IPS DF 19.7 (cell line): ENCODE results near the gene MRTFA.
"Not testable (repeated sequence)": the region's sequence is repeated elsewhere in the genome, so short reads cannot be mapped to it uniquely, and the experiment has no call there.

Experiments
- DNase-seq: peaks from one replicate; pipeline ENCODE4 v3.0.0-alpha.2; 2013; ENCODE audit warnings: low read depth, low spot score

MRTFA gene

DNA sequence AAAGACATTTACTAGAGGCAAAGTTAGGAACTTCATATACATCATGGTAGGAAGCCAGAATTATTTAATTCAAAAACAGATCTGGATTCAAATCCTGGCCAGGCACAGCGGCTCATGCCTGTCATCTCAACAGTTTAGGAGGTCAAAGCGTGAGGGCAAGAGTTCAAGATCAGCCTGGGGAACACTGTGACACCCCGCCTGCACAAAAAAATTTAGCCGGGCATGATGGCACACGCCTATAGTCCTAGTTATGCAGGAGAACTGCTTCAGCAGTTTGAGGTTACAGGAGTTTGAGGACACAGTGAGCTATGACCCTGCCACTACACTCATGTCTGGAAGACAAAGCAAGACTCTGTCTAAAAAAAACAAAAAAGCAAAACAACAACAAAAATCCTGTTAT, 8.9 kb downstream of the MRTFA start:
- no peak for DNase-seq

DNA sequence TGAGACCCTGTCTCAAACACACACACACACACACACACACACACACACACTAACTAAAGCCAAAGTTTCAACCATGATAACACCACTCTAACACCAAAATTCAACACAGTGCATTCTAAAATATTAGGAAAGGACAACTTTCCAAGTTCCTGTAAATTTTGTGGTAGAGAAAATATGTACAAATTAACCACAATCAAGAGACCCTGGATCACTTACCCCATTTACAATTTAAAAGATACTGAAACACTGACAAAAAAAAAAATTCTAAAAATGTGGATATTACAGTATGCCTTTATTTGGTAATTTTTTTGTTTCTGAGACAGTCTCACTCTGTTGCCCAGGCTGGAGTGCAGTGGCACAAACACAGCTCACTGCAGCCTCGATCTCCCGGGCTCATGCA, 9.7 kb downstream of the MRTFA start:
- no peak for DNase-seq

DNA sequence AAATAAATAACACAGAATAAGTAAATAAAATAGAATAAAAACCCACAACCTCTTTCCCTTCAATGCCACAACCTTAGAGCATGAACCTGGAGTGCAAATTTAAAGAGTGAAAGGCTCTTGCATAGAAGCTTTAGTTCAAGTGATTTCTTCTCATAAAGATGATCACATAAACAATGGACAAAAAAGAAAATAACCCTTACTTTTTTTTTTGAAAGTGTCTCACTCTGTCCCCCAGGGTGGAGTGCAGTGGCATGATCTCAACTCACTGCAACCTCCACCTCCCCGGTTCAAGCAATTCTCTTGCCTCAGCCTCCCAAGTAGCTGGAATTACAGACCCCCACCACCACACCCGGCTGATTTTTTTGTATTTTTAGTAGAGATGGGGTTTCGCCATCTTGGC, 10.7 kb downstream of the MRTFA start:
- not testable (repeated sequence) for DNase-seq

DNA sequence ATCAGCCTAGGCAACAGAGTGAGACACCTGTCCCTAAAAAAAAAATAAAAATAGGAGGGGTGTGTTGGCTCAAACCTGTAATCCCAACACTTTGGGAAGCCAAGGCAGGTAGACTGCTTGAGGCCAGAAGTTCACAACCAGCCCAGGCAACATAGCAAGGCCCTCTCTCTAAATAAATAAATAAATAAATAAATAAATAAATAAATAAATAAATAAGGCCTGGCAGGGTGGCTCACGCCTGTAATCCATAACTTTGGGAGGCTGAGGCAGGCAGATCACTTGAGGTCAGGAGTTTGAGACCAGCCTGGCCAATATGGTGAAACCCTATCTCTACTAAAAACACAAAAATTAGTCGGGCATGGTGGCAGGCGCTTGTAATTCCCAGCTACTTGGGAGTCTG, 11.2 kb downstream of the MRTFA start:
- not testable (repeated sequence) for DNase-seq

DNA sequence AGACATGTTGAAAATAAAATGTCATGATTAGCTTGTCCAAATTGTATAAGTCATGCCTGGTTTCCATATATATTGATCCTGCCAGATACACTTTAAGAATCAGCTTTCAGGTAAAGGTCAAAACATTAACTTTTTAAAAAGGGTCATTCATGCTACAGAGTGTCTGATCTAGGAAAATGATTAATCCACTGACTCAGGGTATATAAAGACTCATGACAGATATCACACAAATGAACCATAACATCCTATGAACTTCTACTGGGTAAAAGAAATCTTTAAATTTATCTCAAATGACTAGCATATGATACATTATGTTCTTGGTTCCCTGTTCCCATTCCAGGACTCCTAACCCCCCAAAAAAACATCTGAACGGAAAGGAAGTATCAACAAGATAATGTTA, 11.7 kb downstream of the MRTFA start:
- DNase-seq: no peak

- no peak for DNase-seq
These were observed 15.0 kb downstream of the MRTFA start for GRCh38 chr22:40621309-40622151.

- no peak for DNase-seq
These were observed 16.0 kb downstream of the MRTFA start for GRCh38 chr22:40620464-40621046.

DNA sequence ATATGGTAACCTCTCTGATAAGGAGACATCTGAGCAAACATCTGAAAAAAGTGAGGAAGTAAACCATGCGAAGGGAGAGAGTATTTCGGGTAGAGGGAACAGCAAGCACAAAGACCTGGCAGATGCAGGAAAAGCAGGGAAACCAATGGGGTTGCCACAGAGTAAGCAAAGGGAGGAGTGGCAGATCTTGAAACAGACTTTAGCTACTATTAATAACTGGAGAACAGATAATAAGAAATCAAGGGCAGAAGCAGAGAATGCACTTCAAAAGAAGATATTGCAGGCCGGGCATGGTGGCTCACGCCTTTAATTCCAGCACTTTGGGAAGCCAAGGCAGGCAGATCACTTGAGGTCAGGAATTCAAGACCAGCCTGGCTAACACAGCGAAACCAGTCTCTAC, 18.1 kb downstream of the MRTFA start:
- DNase-seq: no peak

- DNase-seq: no peak
These were observed 19.9 kb downstream of the MRTFA start for GRCh38 chr22:40616578-40616977.

DNA sequence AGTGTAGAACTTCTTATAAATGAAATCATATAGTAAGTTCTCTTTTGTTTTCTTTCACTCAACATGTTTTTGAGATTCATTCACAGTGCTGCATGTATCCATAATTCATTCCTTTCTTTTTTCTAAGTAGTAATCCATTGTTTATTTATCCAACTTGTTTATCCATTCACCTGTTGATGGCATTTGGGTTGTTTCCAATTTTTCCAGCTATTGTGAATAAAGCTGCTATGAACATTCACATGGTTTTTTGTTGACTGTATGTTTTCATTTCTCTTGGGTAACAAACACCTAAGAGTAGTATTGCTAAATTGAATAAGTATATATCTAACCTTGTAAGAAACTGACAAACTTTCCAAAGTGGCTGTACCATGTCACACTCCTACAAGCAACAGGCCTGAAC, 23.5 kb downstream of the MRTFA start:
- DNase-seq: no peak

- no peak for DNase-seq
These were observed 24.2 kb downstream of the MRTFA start for GRCh38 chr22:40612291-40612751.

- no peak for DNase-seq
These were observed 24.9 kb downstream of the MRTFA start for GRCh38 chr22:40611606-40612005.

DNA sequence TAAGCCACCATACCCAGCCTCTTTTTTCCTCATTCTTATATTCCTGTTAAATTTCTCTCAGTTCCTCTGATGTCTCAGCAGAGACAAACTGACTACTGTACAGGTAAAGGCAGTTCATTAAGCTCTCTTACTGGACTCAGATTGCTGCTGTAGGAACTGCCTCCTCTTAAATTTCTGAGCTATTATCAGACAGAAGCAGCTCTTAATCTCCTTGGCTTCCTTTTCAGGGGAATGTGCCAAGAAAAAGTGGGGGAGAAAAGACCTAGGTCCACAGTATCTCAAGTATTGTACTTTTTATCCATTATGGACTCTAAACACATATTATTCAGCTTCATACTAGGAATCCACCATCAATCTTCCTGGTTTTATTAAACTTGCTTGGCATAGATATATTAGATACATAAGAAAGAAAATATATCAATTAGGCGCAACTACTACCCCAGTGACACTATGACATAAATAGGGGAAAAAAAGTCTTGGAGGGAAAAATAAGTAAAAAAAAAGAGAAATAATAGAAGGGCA, 26.1 kb downstream of the MRTFA start:
- DNase-seq: no peak

GRCh38 chr22:40609216-40609615, 27.3 kb downstream of the MRTFA start:
- DNase-seq: no peak

GRCh38 chr22:40607506-40607905, 29.0 kb downstream of the MRTFA start:
- no peak for DNase-seq

- no peak for DNase-seq
These were observed 30.2 kb downstream of the MRTFA start for GRCh38 chr22:40606306-40606705.

GRCh38 chr22:40605761-40606160, 30.8 kb downstream of the MRTFA start:
- no peak for DNase-seq

GRCh38 chr22:40603088-40603605, 33.4 kb downstream of the MRTFA start:
- DNase-seq: no peak

DNA sequence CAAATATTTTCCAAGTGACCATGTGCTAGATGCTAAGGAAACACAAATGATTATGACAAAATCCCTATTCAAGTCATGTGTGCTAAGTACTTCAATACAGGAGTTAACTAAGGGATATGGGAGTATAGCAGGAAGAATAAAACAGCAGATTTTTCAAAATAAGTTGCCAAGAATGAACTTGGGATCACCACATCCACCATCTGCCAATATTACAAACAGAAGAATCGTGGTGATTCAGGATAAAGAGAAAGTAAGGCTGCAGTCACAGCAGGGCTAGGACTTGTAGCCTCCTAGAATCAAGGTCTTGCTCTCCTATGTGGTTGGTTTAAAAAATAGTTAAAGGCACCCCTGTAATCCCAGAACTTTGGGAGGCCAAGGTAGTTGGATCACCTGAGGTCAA, 34.3 kb downstream of the MRTFA start:
- DNase-seq: no peak

DNA sequence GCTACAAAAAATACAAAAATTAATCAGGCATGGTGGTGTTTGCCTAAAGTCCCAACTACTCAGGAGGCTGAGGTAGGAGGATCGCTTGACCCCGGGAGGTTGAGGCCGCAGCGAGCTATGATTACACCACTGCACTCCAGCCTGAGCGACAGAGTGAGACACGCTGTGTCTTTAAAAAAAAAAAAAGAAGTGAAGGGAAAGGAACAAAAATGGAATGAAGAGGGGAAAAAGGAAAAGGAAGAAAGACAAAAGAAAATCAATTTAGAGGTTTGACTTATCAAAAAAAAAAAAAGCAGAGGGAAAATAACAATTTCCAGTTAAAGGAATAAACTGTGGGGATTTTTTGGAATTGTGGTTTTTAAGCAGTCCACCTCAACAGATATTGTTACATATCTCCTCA, 36.8 kb downstream of the MRTFA start:
- DNase-seq: no peak

- not testable (repeated sequence) for DNase-seq
These were observed 37.8 kb downstream of the MRTFA start for GRCh38 chr22:40598712-40599111.

DNA sequence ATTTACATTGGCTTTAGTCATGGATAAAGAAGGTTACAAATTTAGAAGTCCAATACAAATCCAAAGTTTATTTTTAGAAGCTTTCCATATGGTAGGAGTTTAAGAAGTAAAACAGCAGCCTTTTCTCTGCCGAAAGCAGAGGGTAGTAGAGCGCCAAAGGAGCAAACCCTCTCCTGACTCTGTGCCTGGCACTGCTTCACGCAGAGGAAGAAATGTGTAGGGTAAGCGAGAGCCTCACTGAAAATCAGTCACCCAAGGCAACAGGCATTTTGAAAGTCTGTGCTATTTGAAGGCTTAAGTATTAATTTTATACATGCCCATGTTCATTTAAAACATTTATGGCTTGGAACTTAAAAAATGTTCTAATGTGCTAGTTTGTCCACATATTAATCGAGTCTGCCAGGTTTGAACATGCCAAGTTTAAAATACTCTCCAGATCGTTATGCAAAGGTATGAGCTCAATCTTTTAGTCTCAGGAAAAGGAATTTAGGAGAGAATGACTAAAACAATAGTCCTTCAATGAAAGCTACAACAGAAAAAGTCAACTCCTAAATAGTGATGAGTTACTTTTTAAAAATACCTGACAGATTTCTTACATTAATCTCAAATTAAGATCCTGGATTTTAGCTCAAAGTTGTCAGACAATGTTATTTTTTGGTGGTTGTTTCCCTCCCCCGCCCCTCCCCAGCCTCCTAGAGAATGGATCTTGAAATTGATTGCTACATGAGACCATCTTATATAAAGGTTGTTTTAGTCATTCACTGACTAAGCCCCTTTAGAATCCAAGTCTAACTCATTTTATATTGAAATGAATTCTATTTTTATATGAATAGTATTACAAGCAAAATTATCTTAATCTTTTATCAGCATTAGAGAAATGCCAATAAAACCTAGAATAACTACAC, 38.7 kb downstream of the MRTFA start:
- no peak for DNase-seq
